Activated T-helper 9 cell treated with anti-CD3 and anti-CD28 coated beads, Interleukin-2, amount 50 U/mL, for 16 hours (primary cell): Measurements from ENCODE around the gene GALNT16.
"Not testable (repeated sequence)": the region's sequence is repeated elsewhere in the genome, so short reads cannot be mapped to it uniquely, and the experiment has no call there.

ENCODE experiments used
- DNase-seq: peaks from one replicate; pipeline ENCODE4 v3.0.0-alpha.2; 2020; ENCODE audit warnings: low read depth

GALNT16 gene

DNA sequence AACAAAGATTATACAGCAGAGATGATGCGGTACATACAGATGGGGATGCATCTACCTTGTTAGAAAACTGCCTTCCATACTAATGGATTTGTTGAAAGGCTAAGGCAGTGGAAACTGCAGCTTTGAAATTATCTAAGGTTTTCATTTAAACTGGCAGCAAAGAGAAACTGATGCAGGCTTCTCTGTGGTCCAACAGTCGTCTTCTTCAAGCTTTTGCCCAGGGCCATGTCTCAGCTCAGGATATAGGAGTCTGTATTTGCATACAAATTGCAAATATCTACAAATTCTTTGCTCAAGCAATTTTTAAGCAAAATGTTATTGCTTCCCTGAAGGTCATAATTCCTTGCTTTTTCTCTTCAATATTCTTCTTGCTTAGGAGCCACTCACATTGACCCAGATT lies 104.4 kb downstream of the GALNT16 start:
- no peak for DNase-seq

DNA sequence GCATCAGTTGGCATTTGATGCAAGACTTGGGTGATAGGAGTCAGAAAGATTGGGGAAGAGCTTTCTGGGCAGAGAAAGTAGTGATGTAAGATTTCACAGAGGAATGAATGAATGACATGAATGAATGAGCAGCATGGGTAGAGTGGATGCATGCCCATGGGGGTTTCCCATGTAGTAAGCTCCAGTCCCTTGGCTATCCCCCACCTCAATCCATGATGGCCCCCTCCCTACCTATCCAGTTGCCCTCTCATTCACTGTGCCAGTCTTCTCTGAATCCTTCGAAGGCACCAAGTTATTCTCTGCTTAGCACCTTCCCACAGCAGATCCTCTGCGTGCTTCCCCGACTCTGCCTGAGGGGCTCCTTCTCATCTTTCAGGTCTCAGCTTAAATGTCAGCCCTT lies 106.1 kb downstream of the GALNT16 start:
- DNase-seq, result no peak

DNA sequence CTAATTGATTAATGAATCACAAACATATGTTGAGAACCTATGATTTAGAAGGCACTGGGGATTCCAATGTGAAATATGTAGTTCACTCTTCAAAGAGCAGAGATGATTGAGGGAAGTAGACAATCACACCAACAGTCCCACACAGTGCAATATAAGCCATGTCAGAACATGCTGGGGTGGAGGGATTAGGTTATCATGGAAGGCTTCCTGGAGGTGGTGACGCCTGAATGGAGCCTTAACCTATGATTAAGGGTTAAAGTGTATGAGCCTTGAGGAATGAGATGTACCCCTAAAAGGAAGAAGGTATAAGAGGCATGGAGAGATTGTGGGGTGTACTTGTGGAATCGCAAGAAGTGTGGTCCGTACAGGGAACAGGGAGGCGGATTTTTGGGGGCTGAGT lies 106.8 kb downstream of the GALNT16 start:
- DNase-seq, result no peak

DNA sequence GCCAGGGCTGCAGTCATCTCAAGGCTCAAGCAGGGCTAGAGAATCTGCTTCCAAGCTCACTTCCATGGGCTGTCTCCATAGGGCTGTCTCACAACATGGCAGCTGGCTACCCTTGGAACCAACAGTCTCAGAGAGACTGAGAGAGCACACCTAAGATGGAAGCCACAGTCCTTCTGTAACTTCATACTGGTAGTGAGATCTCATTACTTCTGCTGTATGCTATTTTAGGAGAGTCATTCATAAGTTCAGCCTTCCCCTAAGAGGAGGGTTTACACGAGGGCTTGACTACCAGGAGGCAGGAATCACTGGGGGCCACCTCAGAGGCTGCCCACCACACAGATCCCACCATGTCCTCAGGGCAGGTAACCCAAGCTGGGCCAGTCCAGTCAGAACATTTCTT lies 108.4 kb downstream of the GALNT16 start:
- DNase-seq, result no peak

DNA sequence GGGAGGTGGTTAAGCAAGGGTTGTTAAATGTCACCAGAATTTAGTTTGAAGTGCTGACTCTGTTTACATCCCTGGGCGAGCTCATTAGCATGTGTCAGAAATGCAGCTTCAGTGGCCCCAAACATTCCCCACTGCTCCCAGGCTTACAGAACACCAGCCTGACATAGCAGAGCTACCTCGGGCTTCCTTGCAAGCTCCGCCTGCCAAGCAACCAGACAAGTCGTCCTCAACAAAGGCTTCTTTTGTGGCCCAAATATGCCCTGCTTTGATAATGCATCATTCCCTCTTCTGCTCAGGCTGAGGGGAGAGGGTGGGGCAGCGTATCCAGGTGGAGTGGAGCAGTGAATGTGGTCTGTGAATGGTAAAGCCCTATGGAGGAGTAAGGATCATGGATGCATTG lies 110.1 kb downstream of the GALNT16 start:
- DNase-seq, result no peak

DNA sequence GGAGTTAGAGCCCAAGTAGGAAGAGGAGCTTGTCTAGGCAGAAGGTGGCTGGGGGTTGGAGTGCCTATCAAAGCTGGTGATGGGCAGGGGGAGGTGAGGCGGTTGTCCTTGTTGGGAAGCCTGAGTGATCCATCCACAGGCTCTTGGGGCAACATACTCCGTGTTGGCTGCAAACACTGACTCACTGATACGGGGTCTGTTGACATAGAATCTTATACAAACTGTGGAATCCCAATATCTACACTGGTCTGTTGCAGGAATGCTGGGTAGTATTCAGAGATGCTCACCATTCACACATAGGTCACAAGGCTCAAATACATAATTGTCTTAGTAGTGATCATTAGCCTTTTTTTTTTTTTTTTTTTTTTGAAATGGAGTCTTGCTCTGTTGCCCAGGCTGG lies 112.2 kb downstream of the GALNT16 start:
- DNase-seq, result no peak

DNA sequence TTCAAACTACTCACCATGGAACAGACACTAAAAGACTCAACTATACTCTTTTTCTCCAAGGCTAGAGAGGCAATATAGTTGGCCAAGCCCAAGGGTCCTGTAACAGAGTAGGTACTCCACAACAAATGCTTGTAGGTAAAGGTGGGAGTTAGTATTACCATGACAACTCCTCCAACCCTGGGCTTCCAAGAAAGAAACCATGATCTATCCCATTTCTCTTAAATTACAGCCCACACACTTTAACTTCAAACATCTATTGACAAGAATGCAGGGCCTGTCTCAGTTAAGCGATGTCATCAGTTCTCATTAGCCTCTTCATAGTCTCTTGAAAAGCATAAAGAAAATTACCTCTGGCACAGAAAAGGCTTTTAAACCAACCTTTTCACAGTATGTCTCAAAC lies 113.1 kb downstream of the GALNT16 start:
- DNase-seq, result no peak

DNA sequence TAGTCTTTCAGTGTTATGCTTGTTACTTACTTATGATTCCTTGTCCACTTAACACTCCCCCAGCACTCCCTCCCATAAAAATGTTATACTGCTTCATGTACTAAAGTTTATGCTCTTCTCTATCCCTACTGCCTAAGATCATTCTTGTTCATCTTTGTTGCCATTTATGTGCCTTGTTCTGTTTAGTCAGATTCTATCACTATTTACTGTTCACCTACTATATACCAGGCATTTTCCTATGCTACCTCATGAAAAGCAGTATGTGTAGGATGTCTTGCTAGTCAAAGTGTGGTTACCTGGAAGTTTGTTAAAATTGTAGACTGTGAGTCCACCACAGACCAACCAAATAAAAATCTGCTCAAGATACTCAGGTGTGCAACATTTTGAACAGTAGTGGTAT lies 114.3 kb downstream of the GALNT16 start:
- DNase-seq, result no peak

DNA sequence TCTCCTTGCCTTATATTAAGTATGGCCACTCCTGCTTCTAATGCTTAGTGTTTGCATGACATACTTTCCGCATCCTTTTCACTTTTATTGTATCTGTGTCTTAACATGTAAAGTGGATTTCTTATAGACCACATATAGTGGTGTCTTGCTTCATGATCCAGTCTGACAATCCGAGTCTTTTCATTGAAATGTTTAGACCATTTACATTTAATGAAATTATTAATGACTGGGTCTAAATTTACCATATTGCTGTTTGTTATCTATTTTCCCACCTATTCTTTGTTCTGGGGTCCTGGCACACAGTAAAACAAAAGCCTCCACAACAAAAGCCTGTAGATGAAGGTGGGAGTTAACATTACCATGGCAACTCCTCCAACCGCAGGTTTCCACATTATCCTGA lies 115.2 kb downstream of the GALNT16 start:
- DNase-seq, result no peak

DNA sequence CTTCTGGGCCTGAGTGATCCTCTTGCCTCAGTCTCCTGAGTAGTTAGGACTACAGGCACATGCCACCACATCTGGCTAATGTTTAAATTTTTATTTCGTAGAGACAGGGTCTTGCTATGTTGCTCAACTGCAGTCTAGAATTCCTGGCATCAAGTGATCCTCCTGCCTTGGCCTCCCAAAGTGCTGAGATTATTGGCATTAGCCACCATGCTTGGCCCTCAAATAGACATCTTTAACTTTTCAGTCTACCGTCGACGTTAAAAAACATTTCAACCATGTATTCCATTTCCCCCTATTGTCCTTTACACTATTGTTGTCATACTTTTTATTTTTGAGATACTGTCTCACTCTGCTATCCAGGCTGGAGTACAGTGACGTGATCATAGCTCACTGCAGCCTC lies 115.8 kb downstream of the GALNT16 start:
- DNase-seq, result no peak

DNA sequence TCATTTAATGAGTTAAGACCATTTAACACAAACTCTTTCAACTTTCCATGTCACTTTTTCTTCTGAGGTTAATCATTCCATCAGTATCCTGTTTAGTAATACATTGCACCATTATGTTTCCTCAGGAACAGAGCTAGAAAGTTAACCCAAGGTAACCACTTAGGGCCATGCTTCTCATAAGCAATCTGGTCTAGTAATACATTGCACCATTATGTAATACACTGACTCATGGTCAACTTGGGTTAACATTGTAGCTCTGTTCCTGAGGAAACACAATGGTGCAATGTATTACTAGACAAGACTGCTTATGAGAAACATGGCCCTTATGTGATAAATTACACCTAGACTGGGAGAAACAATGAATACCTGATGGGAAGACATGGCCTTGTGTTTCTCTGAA lies 116.5 kb downstream of the GALNT16 start:
- DNase-seq, result no peak

DNA sequence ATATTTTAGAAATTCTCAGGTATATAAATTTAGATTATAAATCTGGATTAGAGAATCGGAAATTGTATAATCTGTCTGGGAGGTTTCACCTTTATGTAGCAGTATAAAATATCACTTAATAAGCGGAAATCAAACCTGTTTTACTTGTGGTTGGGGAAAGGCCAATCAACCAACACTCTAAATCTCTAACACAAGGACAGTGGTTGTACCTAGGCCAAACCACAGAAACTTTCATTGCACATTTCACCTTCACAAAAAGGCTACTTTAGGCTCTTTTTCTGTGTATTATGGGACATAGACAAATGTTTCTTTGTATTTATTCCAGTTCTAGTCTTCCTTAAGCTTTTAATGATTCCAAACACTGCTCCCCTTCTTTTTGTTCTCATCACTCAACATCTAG lies 118.3 kb downstream of the GALNT16 start:
- no peak for DNase-seq

DNA sequence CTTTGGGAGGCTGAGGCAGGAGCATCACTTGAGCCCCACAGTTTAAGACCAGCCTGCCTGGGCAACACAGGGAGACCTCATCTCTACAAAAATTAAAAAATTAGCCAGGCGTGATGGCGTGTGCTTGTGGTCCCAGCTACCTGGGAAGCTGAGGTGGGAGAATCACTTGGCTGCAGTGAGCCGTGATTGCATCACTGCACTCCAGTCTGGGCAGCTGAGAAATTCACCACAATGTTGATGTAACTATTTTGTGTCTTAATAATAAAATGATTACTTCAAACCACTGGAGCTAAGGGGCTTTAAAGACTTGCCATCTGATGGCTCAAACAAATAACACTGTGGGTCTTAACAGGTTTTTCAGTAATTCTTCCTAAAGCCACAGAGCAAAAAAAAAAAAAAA lies 127.4 kb downstream of the GALNT16 start:
- no peak for DNase-seq

DNA sequence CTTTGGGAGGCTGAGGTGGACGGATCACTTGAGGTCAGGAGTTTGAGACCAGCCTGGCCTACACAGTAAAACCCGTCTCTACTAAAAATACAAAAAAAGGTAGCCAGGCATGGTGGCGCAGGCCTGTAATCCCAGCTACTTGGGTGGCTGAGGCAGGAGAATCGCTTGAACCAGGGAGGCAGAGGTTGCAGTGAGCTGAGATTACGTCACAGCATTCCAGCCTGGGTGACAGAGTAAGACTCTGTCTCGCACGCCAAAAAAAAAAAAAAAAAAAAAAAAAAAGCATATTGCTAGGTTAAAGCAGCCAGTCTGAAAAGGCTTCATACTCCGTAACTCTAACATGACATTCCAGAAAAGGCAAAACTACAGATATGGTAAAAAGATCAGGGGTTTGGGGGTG lies 131.4 kb downstream of the GALNT16 start:
- DNase-seq, result not testable (repeated sequence)

DNA sequence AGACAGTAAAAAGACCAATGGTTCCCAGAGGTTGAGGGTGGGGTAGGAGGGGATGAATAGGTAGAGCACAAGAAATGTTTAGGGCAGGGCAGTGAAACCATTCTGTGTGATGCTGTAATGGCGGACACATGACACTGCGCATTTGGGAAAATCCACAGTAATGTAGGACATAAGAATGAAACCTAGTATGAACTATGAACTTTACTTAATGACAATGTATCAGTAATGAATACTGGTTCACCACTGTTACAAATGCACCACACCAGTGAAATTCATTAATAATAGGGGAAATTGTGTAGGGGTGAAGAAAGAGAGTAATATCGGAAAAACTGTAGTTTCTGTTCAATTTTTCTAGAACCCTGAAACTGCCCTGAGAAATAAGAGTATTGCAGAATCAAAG lies 132.5 kb downstream of the GALNT16 start:
- DNase-seq, result no peak

DNA sequence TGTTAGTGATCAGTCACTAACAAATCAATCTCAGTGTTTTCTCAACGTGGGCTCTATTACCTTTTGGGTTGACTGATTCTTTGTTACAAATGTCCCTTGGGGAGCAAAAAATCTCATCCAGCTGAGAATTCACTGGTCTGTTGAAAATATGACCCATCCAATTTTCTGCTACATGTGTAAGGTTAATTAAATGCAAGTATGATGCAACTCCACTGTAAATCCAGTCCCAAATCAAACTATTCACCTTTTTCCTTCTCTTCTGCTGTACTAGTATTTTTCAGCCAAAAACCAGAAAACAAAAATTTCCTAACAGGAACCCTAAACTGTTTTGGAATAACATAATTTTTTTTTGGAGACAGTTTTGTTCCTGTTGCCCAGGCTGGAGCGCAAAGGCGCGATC lies 136.0 kb downstream of the GALNT16 start:
- DNase-seq, result no peak

DNA sequence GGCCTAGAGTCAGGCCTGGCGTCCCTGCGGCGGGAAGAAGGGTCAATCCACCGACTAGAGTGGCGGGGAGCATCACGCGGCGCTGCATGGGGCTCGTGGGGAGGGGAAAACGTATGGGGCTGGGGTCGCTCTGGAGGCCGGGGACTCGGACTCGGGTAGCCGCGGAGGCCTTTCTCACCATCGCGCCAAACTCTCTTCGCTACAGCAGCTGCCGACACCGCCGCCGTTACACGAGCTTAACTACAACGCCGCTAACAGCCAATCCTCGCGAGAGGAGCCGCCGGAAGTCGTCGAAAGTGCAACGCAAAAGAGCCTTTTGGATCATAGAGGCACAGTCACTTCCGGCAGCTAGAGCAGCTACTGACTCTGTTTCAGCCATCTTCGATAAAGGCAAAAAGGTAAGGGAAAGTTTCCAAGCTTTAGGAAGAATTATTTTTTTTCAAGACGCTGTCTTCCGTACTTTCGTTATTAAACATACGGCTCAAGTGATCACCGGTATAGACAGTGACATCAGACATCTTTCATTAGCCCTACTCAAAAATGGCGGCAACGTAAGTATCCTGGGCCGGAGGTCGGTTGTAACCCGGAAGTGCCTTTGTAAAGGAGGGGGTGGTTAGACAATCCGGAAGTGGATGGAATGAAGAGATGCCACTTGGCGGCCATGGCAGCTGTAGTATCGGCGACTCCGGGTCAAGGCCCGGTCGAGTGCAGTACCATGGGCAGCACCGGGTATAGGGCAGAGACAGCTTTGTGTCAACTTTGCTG lies 138.3 kb downstream of the GALNT16 start, which contains the start of the genes ERH and SLC39A9:
Gene ERH (minus strand): TSS at position 247 of the 765 bp plus-strand sequence. CDS start 66 bp downstream, at position 181.
Gene SLC39A9 (plus strand): TSS at position 640 of the 765 bp plus-strand sequence. CDS start 678 bp downstream, outside the sequence.
- peak; percentile 89 for DNase-seq

DNA sequence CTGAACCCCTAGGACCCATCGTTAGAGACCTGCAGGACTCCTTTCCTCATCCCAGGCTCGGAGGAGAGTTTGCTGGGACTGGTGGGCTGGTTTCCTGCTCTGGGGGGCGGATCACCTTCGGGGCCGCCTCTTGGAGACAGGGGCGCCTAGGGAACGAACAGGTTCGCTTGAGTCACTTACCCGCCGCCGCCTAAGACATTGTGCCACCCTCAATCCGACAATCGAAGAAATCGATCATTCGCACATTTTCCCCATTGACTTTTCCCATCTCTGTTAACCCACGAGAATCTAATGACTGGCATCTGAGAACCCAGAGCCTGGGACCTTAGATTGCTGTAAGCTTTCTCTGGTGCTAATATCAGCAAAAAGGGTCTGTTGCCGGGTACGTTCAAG lies 138.9 kb downstream of the GALNT16 start:
- no peak for DNase-seq

DNA sequence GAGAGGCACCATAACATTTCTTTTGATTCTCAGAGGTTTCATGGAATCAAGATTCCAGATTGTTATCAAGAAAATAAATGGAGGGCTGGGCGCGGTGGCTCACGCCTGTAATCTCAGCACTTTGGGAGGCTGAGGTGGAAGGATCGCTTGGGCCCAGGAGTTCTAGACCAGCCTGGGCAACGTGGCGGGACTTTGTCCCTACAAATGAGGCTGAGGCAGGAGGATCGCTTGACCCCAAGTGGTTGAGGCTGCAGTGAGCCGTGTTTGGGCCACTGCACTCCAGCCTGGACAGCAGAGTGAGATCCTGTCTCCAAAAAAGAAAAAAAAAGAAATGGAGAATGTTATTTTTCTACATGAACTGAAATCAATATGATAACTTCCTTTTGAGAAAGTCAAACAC lies 139.8 kb downstream of the GALNT16 start:
- no peak for DNase-seq

DNA sequence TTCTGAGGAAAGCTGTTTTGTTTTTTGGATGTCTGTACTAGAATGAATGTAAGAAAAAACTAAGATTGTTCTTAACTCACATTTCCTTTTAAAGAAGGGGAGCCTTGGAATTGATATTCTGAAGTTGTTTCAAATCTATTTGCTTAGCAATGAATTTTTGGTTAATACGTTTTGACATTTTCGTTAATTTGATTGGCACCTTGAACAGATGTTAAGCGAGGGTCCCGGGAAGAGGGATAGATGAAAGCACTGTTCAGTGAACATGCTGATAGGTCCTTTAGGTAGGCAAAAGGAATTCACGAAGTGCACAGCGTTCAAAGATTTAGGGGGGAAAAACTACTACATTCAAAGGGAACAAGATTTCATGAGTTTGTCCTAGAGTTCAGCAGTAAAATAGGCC lies 140.2 kb downstream of the GALNT16 start:
- DNase-seq, result no peak

DNA sequence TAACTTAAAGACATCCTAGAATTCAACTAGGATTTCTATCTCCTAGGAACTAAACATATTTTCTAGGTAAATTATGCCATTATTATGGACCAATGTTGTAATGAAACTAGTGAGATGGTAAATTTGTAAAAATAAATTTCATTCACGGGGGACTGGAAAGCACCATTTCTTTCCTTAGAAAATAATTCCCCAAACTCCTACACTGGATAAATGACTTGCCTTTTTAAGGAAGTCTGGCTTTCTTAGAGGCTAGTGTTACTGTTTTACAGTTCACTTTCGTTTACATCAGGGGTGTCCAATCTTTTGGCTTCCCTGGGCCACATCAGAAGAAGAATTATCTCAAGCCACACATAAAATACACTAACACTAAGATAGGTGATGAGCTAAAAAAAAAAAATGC lies 141.9 kb downstream of the GALNT16 start:
- DNase-seq, result no peak

DNA sequence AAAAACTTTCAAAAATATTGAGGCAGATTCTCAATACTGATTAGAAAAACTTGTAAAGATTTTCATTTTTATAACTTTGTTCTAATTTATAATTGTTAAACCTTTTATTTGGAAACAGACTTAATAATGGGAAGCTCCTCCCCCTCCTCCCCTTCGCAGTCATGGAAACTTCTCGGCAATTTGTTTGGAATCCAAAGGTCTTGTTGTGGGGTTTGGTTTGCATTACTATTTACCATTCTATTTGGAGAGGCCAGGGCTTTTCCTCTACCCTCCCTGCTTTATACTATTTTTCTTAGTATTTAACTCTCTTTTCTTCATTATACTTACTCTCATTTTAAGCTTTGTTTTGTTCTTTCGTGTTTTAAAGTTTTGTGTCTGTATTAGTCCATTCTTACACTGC lies 144.5 kb downstream of the GALNT16 start:
- DNase-seq, result no peak

DNA sequence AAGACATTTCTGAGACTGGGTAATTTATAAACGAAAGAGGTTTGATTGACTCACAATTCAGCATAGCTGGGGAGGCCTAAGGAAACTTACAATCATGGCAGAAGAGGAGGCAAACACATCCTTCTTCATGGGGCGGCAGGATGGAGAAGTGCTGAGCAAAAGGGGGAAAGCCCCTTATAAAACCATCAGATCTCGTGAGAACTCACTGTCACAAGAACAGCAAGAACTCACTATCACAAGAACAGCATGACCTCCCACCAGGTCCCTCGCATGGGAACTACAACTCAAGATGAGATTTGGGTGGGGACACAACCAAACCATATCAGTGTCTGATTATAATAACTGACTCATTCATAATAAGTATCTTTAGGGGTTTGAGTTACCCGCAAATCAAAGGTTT lies 144.9 kb downstream of the GALNT16 start:
- no peak for DNase-seq

DNA sequence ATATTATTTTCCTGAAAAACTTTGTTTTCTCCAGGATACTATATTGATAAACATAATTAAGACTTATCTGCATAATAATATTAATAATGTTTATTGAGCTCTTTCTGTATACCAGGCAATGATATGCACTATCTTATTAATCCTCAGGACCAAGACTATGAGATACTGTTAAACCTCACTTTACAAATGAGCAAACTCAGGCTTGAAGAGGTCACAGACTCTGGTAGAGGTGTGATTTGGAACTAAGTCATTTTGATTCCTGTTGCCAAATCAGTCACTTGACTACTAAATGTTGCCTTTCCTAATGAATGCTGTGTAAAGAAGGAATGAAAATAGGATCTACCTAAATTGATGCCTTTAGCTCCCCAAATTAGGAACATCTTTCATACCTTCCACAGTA lies 145.8 kb downstream of the GALNT16 start:
- no peak for DNase-seq
